ENCODE measurements around the gene USP9X. TPM values are rescaled to one million over a fixed set of nuclear protein-coding genes. Genes with fewer than 3 reads are reported as not detected.

USP9X gene
- total and polyA plus RNA-seq, 2 donors (not counting 3 experiments of a cell fraction or from before 2014, with no cell fraction given): 13.7 to 66.8 TPM

- H3K9ac ChIP-seq (replicated peaks; ENCODE audit: extremely low read depth, insufficient read depth, low read length): peak overlapping the region; percentile 100
- FAIRE-seq (peak; percentile 96), DNase-seq (ENCODE audit: low read depth, low spot score) (peak; percentile 97)
- intact Hi-C loops (cut with micrococcal nuclease): loop anchor here (1.0 to 10.0 kb wide), 6 partner anchors 53 to 349 kb away; partner anchors contain the start of genes DDX3X and MED14
- dilution Hi-C loops (cut with MboI; ENCODE audit: extremely low pct_ligation_motif_present, low sequenced_read_pairs): no loop called here
- no peaks in the 10 kb centered on the region for H3K36me3 ChIP-seq (ENCODE audit: control insufficient read depth in 2 of 2, extremely low read depth in 1 of 2, insufficient read depth in 2 of 2, low read length in 2 of 2)
- H3K4me3 ChIP-seq (replicated peaks in 1 of 3; ENCODE audit: insufficient read depth in 1 of 3, low read depth in 1 of 3, low read length in 3 of 3): peak overlapping the region in 2 of 3 experiments; percentile 67 to 70
- peak overlapping the region; percentile 75 for H3K4me2 ChIP-seq (ENCODE audit: insufficient read depth, low read length)
- no peaks in the 10 kb centered on the region for H3K9me1 ChIP-seq (replicated peaks; ENCODE audit: control insufficient read depth, extremely low read depth, insufficient read depth, low read length)
- BruUV-seq (replicated peaks): TSS peak; percentile 95
- H3K79me2 ChIP-seq (ENCODE audit: control insufficient read depth, insufficient read depth, low read length): peaks cover 36% of the 10 kb centered on the region
- H3K9me3 ChIP-seq (replicated peaks; ENCODE audit: control insufficient read depth, insufficient read depth, low read length): no peaks in the 10 kb centered on the region
- peak overlapping the region; percentile 100 for H3K27ac ChIP-seq (ENCODE audit: insufficient read depth, low read depth, low read length)
- ChIA-PET CTCF (interaction anchor here (1.1 to 3.2 kb wide), 4 partner anchors 31 to 290 kb away, joined by 3 to 19 read pairs (median 7); no protein-coding TSS in a partner anchor), POLR2A (interaction anchor here (0.6 to 2.0 kb wide), 10 partner anchors 15 to 305 kb away, joined by 3 to 7 read pairs (median 4); no protein-coding TSS in a partner anchor)
- H3K27me3 ChIP-seq (ENCODE audit: control insufficient read depth in 2 of 2, insufficient read depth in 2 of 2, low read length in 2 of 2): no peaks in the 10 kb centered on the region
- H3K4me1 ChIP-seq (ENCODE audit: control insufficient read depth, extremely low read depth, insufficient read depth, low read length): peaks cover 16% of the 10 kb centered on the region
- peak; percentile 62 for TF ChIP-seq FOS (IDR thresholded peaks at IDR 0.05; ENCODE audit: borderline replicate concordance, insufficient read depth, low read length)
- peak; percentile 67 for TF ChIP-seq GATA2 (IDR thresholded peaks at IDR 0.05; ENCODE audit: insufficient read depth, insufficient read length, low read depth, low read length)
- peak; percentile 78 for TF ChIP-seq POLR2A (IDR thresholded peaks at IDR 0.05; ENCODE audit: low read depth, low read length)
- peak; percentile 59 for TF ChIP-seq JUN (IDR thresholded peaks at IDR 0.05; ENCODE audit: borderline replicate concordance, insufficient read depth, insufficient read length, low read depth)
- peak; percentile 17 for TF ChIP-seq MYC (IDR thresholded peaks at IDR 0.05; ENCODE audit: low read depth, low read length)
- TF ChIP-seq POLR2AphosphoS5 (IDR thresholded peaks at IDR 0.05; ENCODE audit: insufficient read depth, low read depth, low read length): peak; percentile 34
- TF ChIP-seq EZH2 (IDR thresholded peaks at IDR 0.05; ENCODE audit: borderline replicate concordance, low read depth, low read length, severe bottlenecking): no peak
- TF ChIP-seq CTCF (IDR thresholded peaks at IDR 0.05; ENCODE audit: extremely low read depth in 1 of 2, insufficient read depth in 1 of 2, low read depth in 1 of 2, low read length in 2 of 2): no peak
- TF ChIP-seq MAX (IDR thresholded peaks at IDR 0.05; ENCODE audit: insufficient read depth, insufficient read length): peak; percentile 77
- no peak overlapping the region for H2AFZ ChIP-seq (ENCODE audit: low read depth, low read length)
- peaks cover 3% of the 10 kb centered on the region for H4K20me1 ChIP-seq (replicated peaks; ENCODE audit: control insufficient read depth, extremely low read depth, insufficient read depth, low read length)
Measured at GRCh38 chrX:41084044-41084892, 977 bp upstream of the USP9X start.
